H9 (cell line): ENCODE data around the gene GORASP1. TPM values are rescaled to one million over a fixed set of nuclear protein-coding genes. Genes with fewer than 3 reads are reported as not detected.

ENCODE experiments used
- DNase-seq: peaks from one replicate; pipeline ENCODE4 v3.0.0-alpha.2; 2017
- H2AFZ ChIP-seq: one replicate; pipeline ENCODE4 v1.6.1; 2013; ENCODE audit warnings: mild to moderate bottlenecking, low read length, control low read depth, moderate library complexity
- H2AK5ac ChIP-seq: 2 replicates; pipeline ENCODE4 v1.6.1; 2013; ENCODE audit warnings: low read length, control low read depth, mixed read lengths; ENCODE audit not compliant: insufficient read length
- H2BK120ac ChIP-seq: one replicate; pipeline ENCODE4 v1.6.1; 2013; ENCODE audit warnings: low read depth, mild to moderate bottlenecking, low read length, control low read depth, inconsistent platforms; ENCODE audit not compliant: poor library complexity, severe bottlenecking
- H2BK12ac ChIP-seq: 2 replicates; pipeline ENCODE4 v1.6.1; 2013; ENCODE audit warnings: low read length, control low read depth, mixed read lengths, low read depth; ENCODE audit not compliant: insufficient read length
- H2BK15ac ChIP-seq: 2 replicates; pipeline ENCODE4 v1.6.1; 2013; ENCODE audit warnings: low read depth, low read length, control low read depth
- H2BK20ac ChIP-seq: one replicate; pipeline ENCODE4 v1.6.1; 2013; ENCODE audit warnings: low read depth, mild to moderate bottlenecking, low read length, control low read depth, inconsistent platforms; ENCODE audit not compliant: poor library complexity, severe bottlenecking
- H2BK5ac ChIP-seq: 2 replicates; pipeline ENCODE4 v1.6.1; 2013; ENCODE audit warnings: low read length, control low read depth, mixed read lengths; ENCODE audit not compliant: insufficient read length
- H3K14ac ChIP-seq: 2 replicates; pipeline ENCODE4 v1.6.1; 2013; ENCODE audit warnings: low read length, control low read depth; ENCODE audit not compliant: insufficient read depth
- H3K18ac ChIP-seq: 2 replicates; pipeline ENCODE4 v1.6.1; 2013; ENCODE audit warnings: low read depth, mild to moderate bottlenecking, mixed read lengths, low read length, control low read depth; ENCODE audit not compliant: insufficient read length
- H3K23ac ChIP-seq: 2 replicates; pipeline ENCODE4 v1.6.1; 2013; ENCODE audit warnings: low read length, control low read depth, mixed read lengths, low read depth; ENCODE audit not compliant: insufficient read length
- H3K23me2 ChIP-seq: 2 replicates; pipeline ENCODE4 v1.6.1; 2013; ENCODE audit warnings: low read depth, mild to moderate bottlenecking, mixed read lengths, low read length, control low read depth; ENCODE audit not compliant: insufficient read length, poor library complexity, severe bottlenecking
- H3K27ac ChIP-seq: 2 replicates; pipeline ENCODE4 v1.5.1; 2013; ENCODE audit warnings: low read length, control low read depth, mixed read lengths, low read depth; ENCODE audit not compliant: insufficient read length
- H3K27me3 ChIP-seq: 2 replicates; pipeline ENCODE4 v1.6.1; 2013; ENCODE audit warnings: low read length, control low read depth, inconsistent platforms; ENCODE audit not compliant: insufficient read depth
- H3K4ac ChIP-seq: 2 replicates; pipeline ENCODE4 v1.6.1; 2013; ENCODE audit warnings: low read depth, mild to moderate bottlenecking, control low read depth, inconsistent platforms, low read length, moderate library complexity
- H3K4me1 ChIP-seq: 2 replicates; pipeline ENCODE4 v1.6.1; 2013; ENCODE audit warnings: low read length, control low read depth, inconsistent platforms; ENCODE audit not compliant: insufficient read depth
- H3K4me2 ChIP-seq: 2 replicates; pipeline ENCODE4 v1.6.1; 2013; ENCODE audit warnings: low read length, control low read depth, mixed read lengths; ENCODE audit not compliant: insufficient read length, insufficient read depth
- H3K56ac ChIP-seq: 2 replicates; pipeline ENCODE4 v1.6.1; 2013; ENCODE audit warnings: low read depth, mild to moderate bottlenecking, mixed read lengths, low read length, control low read depth; ENCODE audit not compliant: insufficient read length
- H3K79me1 ChIP-seq: 2 replicates; pipeline ENCODE4 v1.6.1; 2013; ENCODE audit warnings: low read depth, mild to moderate bottlenecking, moderate library complexity, low read length, control low read depth, inconsistent platforms; ENCODE audit not compliant: insufficient read depth, poor library complexity, severe bottlenecking
- H3K79me2 ChIP-seq: 2 replicates; pipeline ENCODE4 v1.6.1; 2013; ENCODE audit warnings: low read length, control low read depth, inconsistent platforms; ENCODE audit not compliant: insufficient read depth
- H3K9ac ChIP-seq: 2 replicates; pipeline ENCODE4 v1.6.1; 2013; ENCODE audit warnings: low read length, control low read depth, mixed read lengths; ENCODE audit not compliant: insufficient read length; ENCODE audit errors: extremely low read depth
- H3K9me3 ChIP-seq: one replicate; pipeline ENCODE4 v1.6.1; 2013; ENCODE audit warnings: low read depth, low read length, inconsistent platforms; ENCODE audit not compliant: control insufficient read depth
- H3T11ph ChIP-seq: one replicate; pipeline ENCODE4 v1.6.1; 2013; ENCODE audit warnings: mild to moderate bottlenecking, low read length, control low read depth, inconsistent platforms
- H4K20me1 ChIP-seq: one replicate; pipeline ENCODE4 v1.6.1; 2013; ENCODE audit not compliant: control insufficient read depth, insufficient read length, insufficient read depth
- H4K5ac ChIP-seq: 2 replicates; pipeline ENCODE4 v1.6.1; 2013; ENCODE audit warnings: low read depth, mild to moderate bottlenecking, mixed read lengths, low read length, control low read depth; ENCODE audit not compliant: insufficient read length
- H4K8ac ChIP-seq: replicated peaks from 2 replicates; pipeline ENCODE4 v1.6.1; 2013; ENCODE audit warnings: low read length, control low read depth, mixed read lengths, low read depth; ENCODE audit not compliant: insufficient read length
- H4K91ac ChIP-seq: 2 replicates; pipeline ENCODE4 v1.6.1; 2013; ENCODE audit warnings: low read depth, mild to moderate bottlenecking, moderate library complexity, mixed read lengths, low read length, control low read depth; ENCODE audit not compliant: insufficient read length
- H3K27ac Mint-ChIP-seq, 3 experiments: 2 replicates in 2 of 3; 3 replicates in 1 of 3; pipeline ENCODE4 v1.8.0; 2020 to 2021; ENCODE audit warnings: mixed read lengths in 3 of 3, mild to moderate bottlenecking in 1 of 3, moderate library complexity in 1 of 3
- H3K27me3 Mint-ChIP-seq: 2 replicates; pipeline ENCODE4 v1.8.0; 2021; ENCODE audit warnings: low read depth, mild to moderate bottlenecking, moderate library complexity, mixed read lengths
- H3K36me3 Mint-ChIP-seq, 3 experiments: 2 replicates in 2 of 3; 3 replicates in 1 of 3; pipeline ENCODE4 v1.8.0; 2020 to 2021; ENCODE audit warnings: low read depth in 3 of 3, mixed read lengths in 3 of 3; ENCODE audit not compliant: insufficient read depth in 1 of 3
- H3K4me1 Mint-ChIP-seq, 2 experiments: 2 replicates each; pipeline ENCODE4 v1.8.0; 2020; ENCODE audit warnings: mixed read lengths in 2 of 2
- H3K4me3 Mint-ChIP-seq, 2 experiments: 2 replicates in 1 of 2; 3 replicates in 1 of 2; pipeline ENCODE4 v1.8.0; 2020 to 2021; ENCODE audit warnings: mild to moderate bottlenecking in 2 of 2, mixed read lengths in 2 of 2, moderate library complexity in 1 of 2
- H3K9me3 Mint-ChIP-seq, 2 experiments: 2 replicates in 1 of 2; 3 replicates in 1 of 2; pipeline ENCODE4 v1.8.0; 2020; ENCODE audit warnings: mild to moderate bottlenecking in 2 of 2, mixed read lengths in 2 of 2, moderate library complexity in 1 of 2
- WGBS: extraction: QIAGEN DNeasy Blood & Tissue Kit; methylation state at CpG from one replicate; pipeline ENCODE4 v1.1.7; 2013; ENCODE audit warnings: missing lambda C conversion rate, low lambda C conversion rate, mixed read lengths; ENCODE audit not compliant: insufficient read length; ENCODE audit errors: extremely low coverage; 5-methylcytosine and 5-hydroxymethylcytosine counted together
- total RNA-seq: library from RNA; stranded (reverse); gene quantifications from 2 replicates; pipeline ENCODE4 v1.2.1, GENCODE V29; 2021
- TF ChIP-seq, protein P1 (sequence below): fragments of 200-600 bp; sonication (generic); conservative IDR thresholded peaks from 3 replicates; pipeline ENCODE4 v1.8.0; 2021; ENCODE audit warnings: antibody characterized with exemption, mild to moderate bottlenecking

Gene GORASP1
- total RNA-seq, 1 experiment from 2014 or later = 37.4 TPM

DNA sequence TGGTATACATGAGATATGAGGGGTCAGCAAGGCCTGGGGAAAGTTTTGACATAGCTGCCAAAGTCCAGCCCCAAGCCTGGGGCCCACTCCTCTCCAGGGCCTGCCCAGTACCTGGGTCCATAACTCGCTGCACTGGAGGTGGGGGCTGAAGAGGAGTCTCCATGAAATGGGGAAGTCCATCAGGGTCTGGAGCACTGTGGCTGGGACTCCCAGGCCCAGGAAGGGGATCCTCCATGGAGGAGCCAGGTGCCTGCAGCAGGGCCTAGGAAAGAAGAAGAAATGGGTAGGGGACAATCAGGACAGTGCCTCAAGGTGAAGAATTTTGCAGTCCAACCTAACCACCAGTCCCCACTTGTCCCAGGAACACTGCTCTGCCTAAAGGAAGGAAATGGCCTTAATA is 8.2 kb downstream of the GORASP1 start:
- Histone ChIP-seq H2BK12ac (no peak overlapping the region), H3K9ac (no peak overlapping the region), H3K4ac (no peak overlapping the region), H3K23ac (no peak overlapping the region), H3K14ac (no peak overlapping the region), H3K79me2 (no peaks in the 10 kb centered on the region), H3K27me3 (no peaks in the 10 kb centered on the region), H2AFZ (no peak overlapping the region), H3K27ac (no peak overlapping the region), H4K20me1 (no peaks in the 10 kb centered on the region), H4K5ac (no peak overlapping the region), H2BK120ac (no peak overlapping the region), H3K23me2 (no peaks in the 10 kb centered on the region), H3K79me1 (no peaks in the 10 kb centered on the region), H3K4me2 (no peak overlapping the region), H4K91ac (no peak overlapping the region), H3K18ac (no peak overlapping the region), H2AK5ac (no peak overlapping the region), H2BK15ac (no peak overlapping the region), H3K4me1 (no peaks in the 10 kb centered on the region), H2BK20ac (no peak overlapping the region), H3K9me3 (no peaks in the 10 kb centered on the region), H3K56ac (no peak overlapping the region), H3T11ph (no peak overlapping the region), H4K8ac (no peak overlapping the region), H2BK5ac (no peak overlapping the region)
- DNase-seq = no peak
- Mint-ChIP-seq H3K27ac (no peak overlapping the region), H3K4me1 (peaks cover 0 to 12% of the 10 kb centered on the region in 2 experiments; a peak in 2 of 4 replicates), H3K27me3 (no peaks in the 10 kb centered on the region; the same call in 1 of the 2 replicates), H3K36me3 (peaks cover 14 to 45% (median 32%) of the 10 kb centered on the region in 3 experiments; a peak in 6 of 7 replicates), H3K9me3 (no peaks in the 10 kb centered on the region), H3K4me3 (no peak overlapping the region)
- no CpG with 5 or more reads among the region's 1 CpG for WGBS
- TF ChIP-seq, protein P1, sequence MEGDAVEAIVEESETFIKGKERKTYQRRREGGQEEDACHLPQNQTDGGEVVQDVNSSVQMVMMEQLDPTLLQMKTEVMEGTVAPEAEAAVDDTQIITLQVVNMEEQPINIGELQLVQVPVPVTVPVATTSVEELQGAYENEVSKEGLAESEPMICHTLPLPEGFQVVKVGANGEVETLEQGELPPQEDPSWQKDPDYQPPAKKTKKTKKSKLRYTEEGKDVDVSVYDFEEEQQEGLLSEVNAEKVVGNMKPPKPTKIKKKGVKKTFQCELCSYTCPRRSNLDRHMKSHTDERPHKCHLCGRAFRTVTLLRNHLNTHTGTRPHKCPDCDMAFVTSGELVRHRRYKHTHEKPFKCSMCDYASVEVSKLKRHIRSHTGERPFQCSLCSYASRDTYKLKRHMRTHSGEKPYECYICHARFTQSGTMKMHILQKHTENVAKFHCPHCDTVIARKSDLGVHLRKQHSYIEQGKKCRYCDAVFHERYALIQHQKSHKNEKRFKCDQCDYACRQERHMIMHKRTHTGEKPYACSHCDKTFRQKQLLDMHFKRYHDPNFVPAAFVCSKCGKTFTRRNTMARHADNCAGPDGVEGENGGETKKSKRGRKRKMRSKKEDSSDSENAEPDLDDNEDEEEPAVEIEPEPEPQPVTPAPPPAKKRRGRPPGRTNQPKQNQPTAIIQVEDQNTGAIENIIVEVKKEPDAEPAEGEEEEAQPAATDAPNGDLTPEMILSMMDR = no peak
